Kidney (tissue), 22 donors: ENCODE measurements around the gene TMEM125. TPM values are rescaled to one million over a fixed set of nuclear protein-coding genes. Genes with fewer than 3 reads are reported as not detected.

Experiments used
- DNase-seq, 5 donors: peaks; one replicate each; pipeline ENCODE4 v3.0.0-alpha.2; 2013 to 2020
- FAIRE-seq: peaks from 2 replicates; lab custom pipeline; 2012; peaks lifted over from hg19 to GRCh38; lab: Jason Lieb, UNC
- H3K27ac ChIP-seq, 2 donors: one replicate each; pipeline ENCODE4 v1.7.0; 2013; ENCODE audit warnings: low read depth in 2 of 2, low read length in 2 of 2, inconsistent platforms in 1 of 2
- H3K27me3 ChIP-seq: one replicate; pipeline ENCODE4 v1.7.1; 2013; ENCODE audit warnings: low read length, inconsistent platforms; ENCODE audit not compliant: control insufficient read depth, insufficient read depth
- H3K36me3 ChIP-seq, 3 donors: one replicate each; pipeline versions ENCODE4 v1.7.0 to v1.7.1; 2013; ENCODE audit warnings: low read length in 3 of 3, control low read depth in 1 of 3, inconsistent platforms in 1 of 3; ENCODE audit not compliant: insufficient read depth in 3 of 3, control insufficient read depth in 2 of 3
- H3K4me1 ChIP-seq, 3 donors: one replicate each; pipeline versions ENCODE4 v1.7.0 to v1.7.1; 2013; ENCODE audit warnings: low read length in 3 of 3, inconsistent platforms in 1 of 3, low read depth in 1 of 3; ENCODE audit not compliant: control insufficient read depth in 2 of 3, insufficient read depth in 2 of 3
- H3K4me3 ChIP-seq, 3 donors: one replicate each; pipeline versions ENCODE4 v1.7.0 to v1.8.1; 2013; ENCODE audit warnings: low read length in 3 of 3, control low read depth in 1 of 3, inconsistent platforms in 1 of 3
- H3K9ac ChIP-seq, 3 donors: one replicate each; pipeline versions ENCODE4 v1.7.0 to v1.7.1; 2013; ENCODE audit warnings: low read length in 3 of 3, control low read depth in 1 of 3, inconsistent platforms in 1 of 3
- H3K9me3 ChIP-seq, 3 donors: one replicate each; pipeline versions ENCODE4 v1.7.0 to v1.7.1; 2013; ENCODE audit warnings: low read length in 3 of 3, control low read depth in 1 of 3, inconsistent platforms in 1 of 3; ENCODE audit not compliant: control insufficient read depth in 2 of 3, insufficient read depth in 1 of 3
- CTCF ChIP-seq: IDR thresholded peaks from 3 replicates; pipeline ENCODE4 v1.5.1; 2012; ENCODE audit warnings: mild to moderate bottlenecking, moderate library complexity, borderline replicate concordance; ENCODE audit not compliant: insufficient read depth; ENCODE audit errors: extremely low read depth
- intact Hi-C: fragments of 100-400 bp; cut with DNase I; formaldehyde crosslinking; loops from one replicate; pipeline ENCODE4 v1.11.1; 2022
- long read RNA-seq, 10 donors: library from polyadenylated mRNA in 1 of 10; unstranded in 1 of 10; transcript quantifications; one replicate each; pipeline ENCODE4 v2.0.0 and lab custom pipeline, GENCODE V29; 2021 to 2026
- polyA plus RNA-seq: library from polyadenylated mRNA; stranded (reverse); fragments of 350-450 nt; fragmentation: Illumina TruSeq; extraction: RNeasy Lipid Tissue Mini Kit (QIAGEN cat#74804); gene quantifications from one replicate; pipeline ENCODE4 v1.2.3, GENCODE V29; 2014; ENCODE audit warnings: low read depth, low replicate concordance; ENCODE audit not compliant: insufficient read depth
- total RNA-seq: library from RNA; stranded (reverse); fragmentation: NEBNext Ultra II Directional; extraction: Animal tissue kit (Norgen Biotek cat#: 25700); gene quantifications from one replicate; pipeline ENCODE4 v1.2.1, GENCODE V29; 2021
- donor health status: control.
- donor health status: control.
- donor health status: control.
- donor health status: control.
- donor health status: control.
- donor health status: DM: yes; HTN: yes; CAD: no.
- donor health status: Normal renal cell carcinoma (clear cell type).

Gene TMEM125
- 17.5 TPM for total RNA-seq
- polyA plus RNA-seq, result 22.0 TPM
- long read RNA-seq, donor 1, partial matches to known transcripts, result 5 of 5 reads
- long read RNA-seq, donor 1, other reads (novel, unspliced or antisense), result 0 of 5 reads
- long read RNA-seq, donor 2, partial matches to known transcripts, result 8 of 8 reads
- long read RNA-seq, donor 2, other reads (novel, unspliced or antisense), result 0 of 8 reads
- long read RNA-seq, donor 3, partial matches to known transcripts, result 6 of 6 reads
- long read RNA-seq, donor 3, other reads (novel, unspliced or antisense), result 0 of 6 reads
- long read RNA-seq, donor 4, partial matches to known transcripts, result 6 of 6 reads
- long read RNA-seq, donor 4, other reads (novel, unspliced or antisense), result 0 of 6 reads
- long read RNA-seq, donor 5, result 0 reads
- long read RNA-seq, donor 6, result 0 reads
- long read RNA-seq, donor 7, partial matches to known transcripts, result 31 of 33 reads
- long read RNA-seq, donor 7, other reads (novel, unspliced or antisense), result 2 of 33 reads
- long read RNA-seq, donor 8, result 0 reads
- long read RNA-seq, donor 9, result 0 reads
- long read RNA-seq, donor 10, result 0 reads

- Histone ChIP-seq H3K27ac (peak within 1 kb of the TSS; percentile 13 to 55), H3K4me3 (peak within 1 kb of the TSS; percentile 60 to 67 (median 61)), H3K36me3 (no peaks in the 10 kb centered on the region), H3K9ac (peak within 1 kb of the TSS in 2 of 3 donors; percentile 40 to 67), H3K9me3 (no peaks in the 10 kb centered on the region), H3K4me1 (peaks cover 0 to 19% (median 7%) of the 10 kb centered on the region in 3 donors), H3K27me3 (no peaks in the 10 kb centered on the region)
- intact Hi-C loops, result no loop called here
- FAIRE-seq (no peak), DNase-seq (peak in 1 of 5 donors; percentile 8)
- no peak for TF ChIP-seq CTCF
Measured at GRCh38 chr1:43269627-43270375, at the start of gene TMEM125. Gene TMEM125, plus strand, starts transcription at chr1:43269983. Its CDS starts 2,740 bp downstream, at chr1:43272723.

- no peak for DNase-seq
- intact Hi-C loops, result no loop called here
- Histone ChIP-seq H3K27me3 (no peaks in the 10 kb centered on the region), H3K4me3 (no peak overlapping the region), H3K4me1 (no peaks in the 10 kb centered on the region), H3K27ac (no peak overlapping the region), H3K36me3 (no peaks in the 10 kb centered on the region), H3K9ac (no peak overlapping the region), H3K9me3 (no peaks in the 10 kb centered on the region)
- TF ChIP-seq CTCF, result no peak
- FAIRE-seq, result no peak
Measured at GRCh38 chr1:43220905-43221778, 48.6 kb upstream of the TMEM125 start.

GRCh38 chr1:43221797-43222196 is 48.0 kb upstream of the TMEM125 start:
- intact Hi-C loops, result no loop called here
- no peak overlapping the region for H3K27ac ChIP-seq
- no peak for TF ChIP-seq CTCF
- no peaks in the 10 kb centered on the region for H3K9me3 ChIP-seq
- H3K36me3 ChIP-seq, result no peaks in the 10 kb centered on the region
- FAIRE-seq (no peak), DNase-seq (no peak)
- H3K4me3 ChIP-seq, result no peak overlapping the region
- H3K27me3 ChIP-seq, result no peaks in the 10 kb centered on the region
- no peak overlapping the region for H3K9ac ChIP-seq
- no peaks in the 10 kb centered on the region for H3K4me1 ChIP-seq
